ENCODE measurements around the gene LY6G5C.
"Not testable (repeated sequence)": the region's sequence is repeated elsewhere in the genome, so short reads cannot be mapped to it uniquely, and the experiment has no call there.

The LY6G5C gene

GRCh38 chr6:31715022-31715958 is 34.4 kb upstream of the LY6G5C start, which contains the start of gene LY6G6D:
Gene LY6G6D (plus strand): TSS chr6:31715348. CDS start chr6:31715356, 8 bp downstream.
- FAIRE-seq (no peak), DNase-seq (ENCODE audit: insufficient read length, low spot score) (no peak)

- no peak for FAIRE-seq
Measured at GRCh38 chr6:31713991-31714684, 33.3 kb upstream of the LY6G5C start.

GRCh38 chr6:31713465-31713864 is 32.6 kb upstream of the LY6G5C start:
- FAIRE-seq: no peak

More at GRCh38 chr6:31713991-31714684, 33.3 kb upstream of the LY6G5C start:
- DNase-seq (ENCODE audit: insufficient read length, low spot score): no peak

GRCh38 chr6:31712296-31712695 is 31.4 kb upstream of the LY6G5C start:
- FAIRE-seq (peak; percentile 54), DNase-seq (ENCODE audit: insufficient read length, low spot score) (no peak)

More at GRCh38 chr6:31713465-31713864, 32.6 kb upstream of the LY6G5C start:
- no peak for DNase-seq (ENCODE audit: insufficient read length, low spot score)

- no peak for FAIRE-seq
- no peak for DNase-seq (ENCODE audit: insufficient read length, low spot score)
Measured at GRCh38 chr6:31711233-31711632, 30.4 kb upstream of the LY6G5C start.

- no peak for FAIRE-seq
Measured at GRCh38 chr6:31710523-31711219, 29.8 kb upstream of the LY6G5C start.

GRCh38 chr6:31709157-31709556 is 28.3 kb upstream of the LY6G5C start:
- DNase-seq (ENCODE audit: insufficient read length, low spot score); FAIRE-seq: not testable (repeated sequence)

More at GRCh38 chr6:31710523-31711219, 29.8 kb upstream of the LY6G5C start:
- no peak for DNase-seq (ENCODE audit: insufficient read length, low spot score)

GRCh38 chr6:31708224-31708623 is 27.4 kb upstream of the LY6G5C start:
- DNase-seq (ENCODE audit: insufficient read length, low spot score) (no peak), FAIRE-seq (no peak)

- no peak for FAIRE-seq
- DNase-seq (ENCODE audit: insufficient read length, low spot score): no peak
Measured at GRCh38 chr6:31707701-31708100, 26.8 kb upstream of the LY6G5C start.

- DNase-seq (ENCODE audit: insufficient read length, low spot score): no peak
- FAIRE-seq: no peak
Measured at GRCh38 chr6:31706599-31706998, 25.7 kb upstream of the LY6G5C start, which contains the start of gene LY6G6F. Gene LY6G6F (plus strand): TSS chr6:31706866. CDS start chr6:31706907, 41 bp downstream.

- DNase-seq (ENCODE audit: insufficient read length, low spot score) (no peak), FAIRE-seq (no peak)
Measured at GRCh38 chr6:31705931-31706330, 25.1 kb upstream of the LY6G5C start.

GRCh38 chr6:31702819-31703716 is 22.2 kb upstream of the LY6G5C start, which contains the start of gene ABHD16A:
Gene ABHD16A (minus strand): TSS chr6:31703324. CDS start chr6:31703281, 43 bp downstream.
- FAIRE-seq (peak; percentile 98), DNase-seq (ENCODE audit: insufficient read length, low spot score) (peak; percentile 99)

GRCh38 chr6:31702405-31702818 is 21.5 kb upstream of the LY6G5C start:
- DNase-seq (ENCODE audit: insufficient read length, low spot score): no peak
- no peak for FAIRE-seq

- DNase-seq (ENCODE audit: insufficient read length, low spot score) (no peak), FAIRE-seq (no peak)
Measured at GRCh38 chr6:31701666-31702404, 21.0 kb upstream of the LY6G5C start.

GRCh38 chr6:31700740-31701401 is 20.0 kb upstream of the LY6G5C start:
- FAIRE-seq: no peak
- no peak for DNase-seq (ENCODE audit: insufficient read length, low spot score)

GRCh38 chr6:31697555-31697954 is 16.7 kb upstream of the LY6G5C start:
- FAIRE-seq (no peak), DNase-seq (ENCODE audit: insufficient read length, low spot score) (no peak)

- no peak for DNase-seq (ENCODE audit: insufficient read length, low spot score)
- FAIRE-seq: no peak
Measured at GRCh38 chr6:31693535-31693934, 12.7 kb upstream of the LY6G5C start.

- no peak for FAIRE-seq
- no peak for DNase-seq (ENCODE audit: insufficient read length, low spot score)
Measured at GRCh38 chr6:31692886-31693285, 12.0 kb upstream of the LY6G5C start.

Data from HTR-8/SVneo (cell line).